Measurements from ENCODE around the gene ATG4D.
"Not testable (repeated sequence)": the region's sequence is repeated elsewhere in the genome, so short reads cannot be mapped to it uniquely, and the experiment has no call there.

ATG4D gene

GRCh38 chr19:10519421-10519820 lies 24.3 kb upstream of the ATG4D start:
- DNase-seq (ENCODE audit: low read depth) = no peak

DNA sequence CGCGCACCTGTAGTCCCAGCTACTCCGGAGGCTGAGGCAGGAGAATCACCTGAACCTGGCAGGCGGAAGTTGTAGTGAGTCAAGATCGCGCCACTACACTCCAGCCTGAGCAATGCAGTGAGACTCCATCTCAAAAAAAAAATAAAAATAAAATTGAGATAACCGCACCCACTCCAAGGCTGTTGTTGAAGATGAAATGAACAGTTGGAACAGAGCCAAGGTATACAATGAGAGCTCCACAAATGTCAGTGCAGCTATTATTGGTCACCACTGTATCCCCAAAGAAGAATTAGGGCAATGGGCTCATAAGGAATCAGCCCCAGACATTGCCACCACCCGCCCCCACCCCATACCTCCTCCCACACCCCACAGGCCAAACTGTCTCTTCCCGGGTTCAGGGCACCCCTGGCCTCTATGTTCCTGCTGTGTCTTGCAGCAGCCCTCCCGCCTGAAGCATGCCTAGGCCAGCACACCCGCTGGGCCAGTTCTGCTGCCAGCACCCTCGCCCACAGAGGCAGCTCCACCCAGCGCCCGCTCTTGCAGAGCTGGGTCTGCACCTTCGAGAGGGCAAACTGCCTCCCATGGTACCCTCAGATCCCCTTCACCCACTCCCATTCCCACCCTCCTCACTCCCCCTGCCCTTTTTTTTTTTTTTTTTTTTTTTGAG lies 22.9 kb upstream of the ATG4D start:
- no peak for DNase-seq (ENCODE audit: low read depth)

- DNase-seq (ENCODE audit: low read depth) = no peak
Measured at GRCh38 chr19:10521461-10522171, 22.1 kb upstream of the ATG4D start.

GRCh38 chr19:10523135-10523636 lies 20.5 kb upstream of the ATG4D start:
- DNase-seq (ENCODE audit: low read depth) = no peak

- DNase-seq (ENCODE audit: low read depth) = no peak
Measured at GRCh38 chr19:10525636-10526035, 18.1 kb upstream of the ATG4D start.

DNA sequence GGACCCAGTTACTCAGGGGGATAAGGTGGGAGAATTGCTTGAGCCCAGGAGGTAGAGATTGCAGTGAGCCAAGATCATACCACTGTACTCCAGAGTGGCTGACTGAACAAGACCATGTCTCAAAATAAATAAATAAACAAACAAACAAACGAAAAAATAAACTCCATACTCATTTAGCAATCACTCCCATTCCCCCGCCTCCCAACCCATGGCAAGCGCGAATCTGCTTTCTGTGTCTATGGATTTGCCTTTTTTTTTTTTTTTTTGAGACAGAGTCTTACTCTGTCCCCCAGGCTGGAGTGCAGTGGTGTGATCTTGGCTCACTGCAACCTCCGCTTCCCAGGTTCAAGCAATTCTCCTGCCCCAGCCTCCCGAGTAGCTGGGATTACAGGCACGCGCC lies 16.8 kb upstream of the ATG4D start:
- DNase-seq (ENCODE audit: low read depth) = not testable (repeated sequence)

DNA sequence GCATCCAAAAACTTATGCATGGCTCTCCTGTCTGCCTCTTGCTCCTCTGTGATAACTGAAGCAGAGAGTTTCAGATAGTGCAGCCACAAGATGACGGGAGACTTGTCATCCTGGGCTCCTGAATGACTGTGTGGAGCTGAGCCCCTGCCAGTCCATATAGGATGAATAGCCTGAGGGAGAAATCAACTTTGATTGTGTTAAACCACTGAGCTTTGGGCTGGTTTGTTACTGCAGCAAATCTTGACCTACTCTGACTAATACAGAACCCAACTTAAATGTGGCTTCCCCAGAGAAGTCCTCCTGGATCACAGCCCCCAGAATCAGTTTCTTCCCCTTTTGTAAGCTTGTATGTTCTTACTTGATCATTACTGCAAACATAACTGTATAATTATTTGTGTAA lies 11.2 kb upstream of the ATG4D start:
- no peak for DNase-seq (ENCODE audit: low read depth)

GRCh38 chr19:10533646-10534386 lies 9.9 kb upstream of the ATG4D start:
- peak; percentile 98 for DNase-seq (ENCODE audit: low read depth)

DNA sequence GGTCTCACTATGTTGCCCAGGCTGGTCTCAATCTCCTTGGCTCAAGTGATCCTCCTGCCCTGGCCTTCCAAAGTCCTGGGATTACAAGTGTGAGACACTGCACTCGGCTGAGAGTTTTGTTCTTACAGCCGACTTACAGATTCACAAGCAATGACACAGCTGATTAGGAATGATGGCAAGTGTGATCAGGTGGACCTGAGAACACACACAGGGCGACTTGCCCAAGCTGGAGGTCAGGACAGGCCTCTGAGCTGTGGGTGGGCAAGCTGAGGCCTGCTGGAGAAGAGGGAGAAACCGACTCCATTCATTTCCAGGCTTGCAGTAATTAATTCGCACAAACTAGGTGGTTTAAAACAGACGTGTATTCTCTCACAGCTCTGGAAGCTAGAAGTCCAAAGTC lies 8.1 kb upstream of the ATG4D start:
- DNase-seq (ENCODE audit: low read depth) = peak; percentile 29

DNA sequence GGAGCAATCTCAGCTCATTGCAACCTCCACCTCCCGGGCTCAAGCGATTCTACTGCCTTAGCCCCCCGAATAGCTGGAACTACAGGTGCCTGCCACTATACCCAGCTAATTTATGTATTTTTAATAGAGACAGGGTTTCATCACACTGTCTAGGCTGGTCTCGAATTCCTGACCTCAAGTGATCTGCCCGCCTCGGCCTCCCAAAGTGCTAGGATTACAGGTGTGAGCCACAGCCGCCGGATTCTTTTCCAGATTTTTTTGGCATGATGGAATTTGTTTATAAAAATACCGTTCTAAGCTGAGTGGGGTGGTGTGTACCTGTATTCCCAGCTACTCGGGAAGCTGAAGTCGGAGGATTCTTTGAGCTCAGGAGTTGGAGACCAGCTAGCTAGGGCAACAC lies 6.0 kb upstream of the ATG4D start:
- DNase-seq (ENCODE audit: low read depth) = no peak

- no peak for DNase-seq (ENCODE audit: low read depth)
Measured at GRCh38 chr19:10538204-10538983, 5.3 kb upstream of the ATG4D start.

DNA sequence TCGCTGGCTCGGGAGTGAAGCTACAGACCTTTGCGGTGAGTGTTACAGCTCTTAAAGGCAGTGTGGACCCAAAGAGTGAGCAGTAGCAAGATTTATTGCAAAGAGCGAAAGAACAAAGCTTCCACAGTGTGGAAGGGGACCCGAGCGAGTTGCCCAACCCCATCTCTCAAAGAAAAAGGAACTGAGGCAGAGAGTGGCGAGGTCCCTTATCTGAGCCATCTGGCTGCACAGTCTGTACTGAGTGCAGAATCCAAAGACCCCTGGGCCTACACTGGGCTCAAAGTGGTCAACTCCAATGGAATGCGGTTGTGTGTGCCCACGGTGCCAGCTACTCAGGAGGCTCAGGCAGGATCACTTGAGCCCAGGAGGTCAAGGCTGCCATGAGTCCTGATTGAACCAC lies 4.7 kb upstream of the ATG4D start:
- not testable (repeated sequence) for DNase-seq (ENCODE audit: low read depth)

GRCh38 chr19:10543059-10543419 lies 665 bp upstream of the ATG4D start:
- no peak for DNase-seq (ENCODE audit: low read depth)

- no peak for DNase-seq (ENCODE audit: low read depth)
Measured at GRCh38 chr19:10544242-10544752, 593 bp downstream of the ATG4D start.

GRCh38 chr19:10544753-10545251 lies 1.1 kb downstream of the ATG4D start:
- DNase-seq (ENCODE audit: low read depth) = no peak

GRCh38 chr19:10546817-10547216 lies 3.1 kb downstream of the ATG4D start:
- DNase-seq (ENCODE audit: low read depth) = no peak

GRCh38 chr19:10548746-10549276 lies 5.1 kb downstream of the ATG4D start:
- no peak for DNase-seq (ENCODE audit: low read depth)

- DNase-seq (ENCODE audit: low read depth) = no peak
Measured at GRCh38 chr19:10549733-10550132, 6.0 kb downstream of the ATG4D start.

- no peak for DNase-seq (ENCODE audit: low read depth)
Measured at GRCh38 chr19:10550336-10550735, 6.6 kb downstream of the ATG4D start.

- DNase-seq (ENCODE audit: low read depth) = not testable (repeated sequence)
Measured at GRCh38 chr19:10551006-10551405, 7.3 kb downstream of the ATG4D start.

DNA sequence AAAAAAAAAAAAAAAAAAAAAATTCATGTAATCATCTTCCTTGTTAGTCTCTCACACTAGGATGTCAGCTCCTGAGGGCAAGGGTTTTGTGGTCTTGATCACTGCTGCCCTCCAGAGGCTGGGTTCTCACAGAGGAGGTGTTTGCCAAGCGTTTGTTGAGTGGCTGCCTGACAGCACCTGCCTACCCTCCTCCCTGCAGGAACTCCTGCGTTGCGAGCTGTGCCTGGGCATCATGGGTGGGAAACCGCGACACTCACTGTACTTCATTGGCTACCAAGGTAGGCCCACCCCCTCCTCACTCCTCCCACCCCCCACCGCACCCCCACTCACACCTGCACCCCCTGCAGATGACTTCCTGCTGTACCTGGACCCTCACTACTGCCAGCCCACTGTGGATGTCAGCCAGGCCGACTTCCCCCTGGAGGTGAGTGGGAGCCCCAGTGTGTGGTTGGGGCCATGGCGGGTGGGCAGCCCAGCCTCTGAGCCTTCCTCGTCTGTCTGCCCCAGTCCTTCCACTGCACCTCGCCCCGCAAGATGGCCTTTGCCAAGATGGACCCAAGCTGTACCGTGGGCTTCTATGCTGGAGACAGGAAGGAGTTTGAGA lies 8.1 kb downstream of the ATG4D start:
- DNase-seq (ENCODE audit: low read depth) = peak; percentile 53

Measured in EH (cell line).